ENCODE measurements around the gene FAM120B. TPM values are rescaled to one million over a fixed set of nuclear protein-coding genes. Genes with fewer than 3 reads are reported as not detected.

FAM120B gene
- total RNA-seq, 1 experiment from 2014 or later, result 25.2 TPM

GRCh38 chr6:170416303-170416702 lies 109.7 kb downstream of the FAM120B start (continued):
- no peak for TF ChIP-seq TCF7L2 (IDR thresholded peaks at IDR 0.05; ENCODE audit: borderline replicate concordance, extremely low read depth, insufficient read depth, insufficient read length)
- no peak for TF ChIP-seq SIN3A (IDR thresholded peaks at IDR 0.05; ENCODE audit: low read depth)

DNA sequence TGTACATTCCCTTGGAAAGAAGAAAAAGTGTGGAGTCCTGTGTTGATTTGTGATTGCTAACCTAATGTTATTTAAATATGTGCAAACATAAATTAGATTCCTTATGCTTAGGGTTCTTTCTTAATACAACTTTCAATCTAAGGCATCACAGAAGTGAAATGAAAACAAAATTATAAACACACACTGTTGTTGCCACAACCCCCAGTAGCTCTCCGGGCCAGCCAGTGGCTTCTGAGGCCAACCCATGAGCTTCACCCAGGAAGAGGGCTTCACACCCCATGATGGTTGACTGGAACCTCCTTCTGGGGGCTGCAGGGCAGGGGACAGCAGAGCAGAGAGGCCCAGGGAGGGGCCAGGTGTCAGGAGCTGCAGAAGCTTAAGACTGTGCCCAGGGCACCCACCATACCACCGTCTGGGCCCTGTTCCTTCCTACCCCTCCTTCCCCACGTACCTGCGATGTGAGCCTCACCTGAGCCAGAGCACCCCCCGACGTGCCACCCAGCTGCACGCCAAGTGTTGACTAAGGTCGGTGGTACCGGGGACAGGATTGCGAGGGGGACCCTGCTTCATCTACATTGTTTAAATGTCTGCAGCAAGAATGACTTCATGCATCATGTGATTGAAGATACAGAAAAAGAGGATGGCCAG lies 110.5 kb downstream of the FAM120B start:
- CTCF ChIA-PET, result no interaction called here

DNA sequence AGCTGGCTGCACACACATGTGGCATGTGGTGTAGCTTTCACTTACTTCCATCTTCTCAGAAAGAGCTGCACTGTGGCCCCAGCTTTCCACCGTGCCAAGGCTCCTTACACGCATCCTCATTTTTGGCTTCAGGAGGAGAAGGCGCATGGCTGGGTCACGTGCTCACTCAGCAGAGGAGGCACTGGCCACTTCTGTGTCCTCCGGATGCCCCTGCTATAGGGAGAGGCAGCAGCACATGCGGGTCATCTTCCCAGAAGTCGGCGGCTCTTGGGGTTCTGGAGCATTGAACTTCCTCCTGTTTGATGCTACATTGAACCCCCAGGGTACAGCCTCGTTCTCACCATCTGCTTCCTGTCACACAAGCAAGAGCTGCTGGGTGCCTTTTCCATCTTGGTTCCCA lies 111.3 kb downstream of the FAM120B start:
- CTCF ChIA-PET, result no interaction called here
- intact Hi-C loops (cut with micrococcal nuclease), result no loop called here
- DNase-seq (ENCODE audit: low read depth, low spot score), result no peak
- TF ChIP-seq, protein P1, sequence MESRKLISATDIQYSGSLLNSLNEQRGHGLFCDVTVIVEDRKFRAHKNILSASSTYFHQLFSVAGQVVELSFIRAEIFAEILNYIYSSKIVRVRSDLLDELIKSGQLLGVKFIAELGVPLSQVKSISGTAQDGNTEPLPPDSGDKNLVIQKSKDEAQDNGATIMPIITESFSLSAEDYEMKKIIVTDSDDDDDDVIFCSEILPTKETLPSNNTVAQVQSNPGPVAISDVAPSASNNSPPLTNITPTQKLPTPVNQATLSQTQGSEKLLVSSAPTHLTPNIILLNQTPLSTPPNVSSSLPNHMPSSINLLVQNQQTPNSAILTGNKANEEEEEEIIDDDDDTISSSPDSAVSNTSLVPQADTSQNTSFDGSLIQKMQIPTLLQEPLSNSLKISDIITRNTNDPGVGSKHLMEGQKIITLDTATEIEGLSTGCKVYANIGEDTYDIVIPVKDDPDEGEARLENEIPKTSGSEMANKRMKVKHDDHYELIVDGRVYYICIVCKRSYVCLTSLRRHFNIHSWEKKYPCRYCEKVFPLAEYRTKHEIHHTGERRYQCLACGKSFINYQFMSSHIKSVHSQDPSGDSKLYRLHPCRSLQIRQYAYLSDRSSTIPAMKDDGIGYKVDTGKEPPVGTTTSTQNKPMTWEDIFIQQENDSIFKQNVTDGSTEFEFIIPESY (IDR thresholded peaks at IDR 0.05; ENCODE audit: extremely low read depth, insufficient replicate concordance, low read length), result no peak
- Histone ChIP-seq H3K36me3 (ENCODE audit: control insufficient read depth in 1 of 2, insufficient read depth in 2 of 2, low read length in 2 of 2) (no peaks in the 10 kb centered on the region), H4K20me1 (ENCODE audit: insufficient read depth) (no peaks in the 10 kb centered on the region), H3K4me3 (replicated peaks in 1 of 2; ENCODE audit: low read depth in 1 of 2, low read length in 2 of 2) (no peak overlapping the region), H3K9me2 (ENCODE audit: insufficient read depth) (no peaks in the 10 kb centered on the region), H3K9me3 (ENCODE audit: control insufficient read depth in 1 of 2, insufficient read depth in 1 of 2, low read depth in 1 of 2, low read length in 2 of 2) (no peaks in the 10 kb centered on the region), H2AFZ (ENCODE audit: low read depth, low read length, poor library complexity, severe bottlenecking) (no peak overlapping the region), H3K4me1 (ENCODE audit: control insufficient read depth in 1 of 2, insufficient read depth in 2 of 2, low read length in 2 of 2) (no peaks in the 10 kb centered on the region), H3K27me3 (ENCODE audit: insufficient read depth, low read length) (no peaks in the 10 kb centered on the region), H3K9ac (ENCODE audit: low read length) (no peak overlapping the region), H3K79me2 (ENCODE audit: insufficient read depth, low read length) (no peaks in the 10 kb centered on the region), H3K4me2 (ENCODE audit: low read length) (no peak overlapping the region), H3K27ac (ENCODE audit: low read depth, low read length) (no peak overlapping the region)
- POLR2A ChIA-PET, result no interaction called here
- RAD21 ChIA-PET (ENCODE audit: low non-redundant PET in 1 of 2, low total read pairs in 2 of 2, uncharacterized antibody in 2 of 2, unreplicated experiment in 2 of 2), result no interaction called here
- no peak for ATAC-seq
- no TSS peak for BruUV-seq (replicated peaks)

More for the DNA sequence above, 110.5 kb downstream of the FAM120B start:
- no peaks in the 10 kb centered on the region for H4K20me1 ChIP-seq (ENCODE audit: insufficient read depth)
- H2AFZ ChIP-seq (ENCODE audit: low read depth, low read length, poor library complexity, severe bottlenecking), result no peak overlapping the region
- intact Hi-C loops (cut with micrococcal nuclease), result no loop called here
- H3K27ac ChIP-seq (ENCODE audit: low read depth, low read length), result no peak overlapping the region
- no TSS peak for BruUV-seq (replicated peaks)
- ChIA-PET POLR2A (no interaction called here), RAD21 (ENCODE audit: low non-redundant PET in 1 of 2, low total read pairs in 2 of 2, uncharacterized antibody in 2 of 2, unreplicated experiment in 2 of 2) (no interaction called here)
- no peak overlapping the region for H3K9ac ChIP-seq (ENCODE audit: low read length)
- no peak overlapping the region for H3K4me2 ChIP-seq (ENCODE audit: low read length)
- H3K79me2 ChIP-seq (ENCODE audit: insufficient read depth, low read length), result no peaks in the 10 kb centered on the region
- H3K36me3 ChIP-seq (ENCODE audit: control insufficient read depth in 1 of 2, insufficient read depth in 2 of 2, low read length in 2 of 2), result no peaks in the 10 kb centered on the region
- no peaks in the 10 kb centered on the region for H3K4me1 ChIP-seq (ENCODE audit: control insufficient read depth in 1 of 2, insufficient read depth in 2 of 2, low read length in 2 of 2)
- H3K4me3 ChIP-seq (replicated peaks in 1 of 2; ENCODE audit: low read depth in 1 of 2, low read length in 2 of 2), result no peak overlapping the region
- DNase-seq (ENCODE audit: low read depth, low spot score) (no peak), ATAC-seq (no peak)
- TF ChIP-seq EZH2 (IDR thresholded peaks at IDR 0.05), result no peak
- no peak for TF ChIP-seq ELF1 (IDR thresholded peaks at IDR 0.05; ENCODE audit: borderline replicate concordance, low read depth)
- no peak for TF ChIP-seq SIN3A (IDR thresholded peaks at IDR 0.05; ENCODE audit: low read depth)
- TF ChIP-seq, protein P2, sequence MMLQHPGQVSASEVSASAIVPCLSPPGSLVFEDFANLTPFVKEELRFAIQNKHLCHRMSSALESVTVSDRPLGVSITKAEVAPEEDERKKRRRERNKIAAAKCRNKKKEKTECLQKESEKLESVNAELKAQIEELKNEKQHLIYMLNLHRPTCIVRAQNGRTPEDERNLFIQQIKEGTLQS (IDR thresholded peaks at IDR 0.05), result no peak
- no peak for TF ChIP-seq CEBPB (IDR thresholded peaks at IDR 0.05; ENCODE audit: low read depth)
- no peak for TF ChIP-seq ZFX (IDR thresholded peaks at IDR 0.05)
- TF ChIP-seq, protein P3, sequence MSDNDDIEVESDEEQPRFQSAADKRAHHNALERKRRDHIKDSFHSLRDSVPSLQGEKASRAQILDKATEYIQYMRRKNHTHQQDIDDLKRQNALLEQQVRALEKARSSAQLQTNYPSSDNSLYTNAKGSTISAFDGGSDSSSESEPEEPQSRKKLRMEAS (IDR thresholded peaks at IDR 0.05), result no peak
- H3K9me2 ChIP-seq (ENCODE audit: insufficient read depth), result no peaks in the 10 kb centered on the region
- no peaks in the 10 kb centered on the region for H3K9me3 ChIP-seq (ENCODE audit: control insufficient read depth in 1 of 2, insufficient read depth in 1 of 2, low read depth in 1 of 2, low read length in 2 of 2)
- no peaks in the 10 kb centered on the region for H3K27me3 ChIP-seq (ENCODE audit: insufficient read depth, low read length)

All from HCT116 (cell line).